Thyroid gland (tissue), 4 donors: ENCODE measurements around the gene WDFY4.

Source experiments
- POLR2A ChIP-seq, 2 donors: fragments of 450-650 bp; IDR thresholded peaks; one replicate each; pipeline ENCODE4 v1.6.1; 2017; ENCODE audit warnings: antibody characterized with exemption in 2 of 2, mild to moderate bottlenecking in 2 of 2, moderate library complexity in 1 of 2
- TF ChIP-seq, protein P1 (sequence below), 6 experiments: fragments of 200-600 bp in 3 of 6; fragments of 450-650 bp in 3 of 6; sonication (generic) in 3 of 6; IDR thresholded peaks; one replicate each; pipeline ENCODE4 v1.5.1; 2016 to 2019; ENCODE audit warnings: antibody characterized with exemption in 6 of 6, mild to moderate bottlenecking in 2 of 6, inconsistent platforms in 1 of 6, moderate library complexity in 1 of 6

- TF ChIP-seq, protein P1, sequence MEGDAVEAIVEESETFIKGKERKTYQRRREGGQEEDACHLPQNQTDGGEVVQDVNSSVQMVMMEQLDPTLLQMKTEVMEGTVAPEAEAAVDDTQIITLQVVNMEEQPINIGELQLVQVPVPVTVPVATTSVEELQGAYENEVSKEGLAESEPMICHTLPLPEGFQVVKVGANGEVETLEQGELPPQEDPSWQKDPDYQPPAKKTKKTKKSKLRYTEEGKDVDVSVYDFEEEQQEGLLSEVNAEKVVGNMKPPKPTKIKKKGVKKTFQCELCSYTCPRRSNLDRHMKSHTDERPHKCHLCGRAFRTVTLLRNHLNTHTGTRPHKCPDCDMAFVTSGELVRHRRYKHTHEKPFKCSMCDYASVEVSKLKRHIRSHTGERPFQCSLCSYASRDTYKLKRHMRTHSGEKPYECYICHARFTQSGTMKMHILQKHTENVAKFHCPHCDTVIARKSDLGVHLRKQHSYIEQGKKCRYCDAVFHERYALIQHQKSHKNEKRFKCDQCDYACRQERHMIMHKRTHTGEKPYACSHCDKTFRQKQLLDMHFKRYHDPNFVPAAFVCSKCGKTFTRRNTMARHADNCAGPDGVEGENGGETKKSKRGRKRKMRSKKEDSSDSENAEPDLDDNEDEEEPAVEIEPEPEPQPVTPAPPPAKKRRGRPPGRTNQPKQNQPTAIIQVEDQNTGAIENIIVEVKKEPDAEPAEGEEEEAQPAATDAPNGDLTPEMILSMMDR (IDR thresholded peaks at IDR 0.05): no peak
- no peak for TF ChIP-seq POLR2A (IDR thresholded peaks at IDR 0.05)
Observed at GRCh38 chr10:48818081-48818480, 133.4 kb downstream of the WDFY4 start.
